Body of pancreas (tissue), 4 donors: ENCODE measurements around the gene PDIA4.

ENCODE experiments used
- CTCF ChIP-seq, 7 experiments: fragments of 450-650 bp in 4 of 7; fragments of 200-600 bp in 3 of 7; sonication (generic) in 3 of 7; IDR thresholded peaks; one replicate each; pipeline ENCODE4 v1.5.1; 2016 to 2019; ENCODE audit warnings: antibody characterized with exemption in 7 of 7
- POLR2A ChIP-seq, 3 donors: fragments of 450-650 bp; IDR thresholded peaks; one replicate each; pipeline ENCODE4 v1.6.1; 2016; ENCODE audit warnings: antibody characterized with exemption in 3 of 3, mild to moderate bottlenecking in 2 of 3

GRCh38 chr7:149036676-149037075 lies 8.4 kb upstream of the PDIA4 start:
- no peak for TF ChIP-seq CTCF (IDR thresholded peaks at IDR 0.05)
- TF ChIP-seq POLR2A (IDR thresholded peaks at IDR 0.05) = no peak
